PC-3 (cell line): ENCODE data around the gene AK8.

Source experiments
- CTCF ChIP-seq: fragments of 300-600 bp; sonication (generic); conservative IDR thresholded peaks from 2 replicates; pipeline ENCODE4 v1.5.1; 2017; ENCODE audit warnings: antibody characterized with exemption, low read depth, mild to moderate bottlenecking, low read length
- EZH2 ChIP-seq: fragments of 300-600 bp; sonication (generic); IDR thresholded peaks from one replicate; pipeline ENCODE4 v1.6.1; 2017; ENCODE audit warnings: antibody characterized with exemption, mild to moderate bottlenecking, low read length; ENCODE audit not compliant: unreplicated experiment

GRCh38 chr9:132898051-132898450, 20.0 kb upstream of the AK8 start:
- TF ChIP-seq CTCF (no peak), EZH2 (no peak)
